ENCODE data around the gene USP4.
A peak's percentile ranks its signal among the peaks of the same experiment; 100 is the strongest.
"Not testable (repeated sequence)": the region's sequence is repeated elsewhere in the genome, so short reads cannot be mapped to it uniquely, and the experiment has no call there.

The USP4 gene

DNA sequence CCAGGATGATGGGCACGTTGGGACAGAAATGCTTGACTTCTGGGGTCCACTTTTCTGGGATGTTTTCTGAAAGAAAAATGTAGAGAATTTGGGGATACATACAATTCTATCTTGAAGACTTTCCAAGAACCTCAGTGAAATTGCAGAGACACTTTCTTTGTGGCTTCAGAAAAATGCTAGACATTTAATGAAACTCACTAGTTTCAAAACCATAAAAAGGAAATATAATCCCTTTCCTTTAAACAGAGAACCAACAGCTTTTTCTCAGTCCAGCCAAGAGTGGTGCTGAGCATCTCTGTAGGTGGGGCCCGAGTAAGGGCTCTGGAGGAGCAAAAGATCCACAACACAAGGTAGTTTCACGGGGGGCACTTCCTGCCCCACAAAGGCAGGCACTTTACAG is 22.7 kb upstream of the USP4 start:
- Histone ChIP-seq H3K27me3 (replicated peaks in 2 of 5; ENCODE audit: control insufficient read depth in 4 of 5, insufficient read depth in 5 of 5, low read length in 4 of 5) (no peaks in the 10 kb centered on the region), H3K9me3 (ENCODE audit: control extremely low read depth in 1 of 5, control insufficient read depth in 4 of 5, insufficient read depth in 2 of 5, low read depth in 1 of 5, low read length in 4 of 5) (no peaks in the 10 kb centered on the region), H3K27ac (ENCODE audit: insufficient read depth in 1 of 2, low read depth in 1 of 2, low read length in 2 of 2, poor library complexity in 1 of 2, severe bottlenecking in 2 of 2) (peak overlapping the region in 1 of 2 experiments; percentile 34), H3K4me3 (ENCODE audit: control insufficient read depth in 1 of 7, extremely low read depth in 1 of 7, insufficient read depth in 4 of 7, low read depth in 2 of 7, low read length in 6 of 7) (no peak overlapping the region), H3K36me3 (ENCODE audit: control insufficient read depth in 4 of 4, insufficient read depth in 4 of 4, low read length in 3 of 4) (peaks cover 5 to 67% (median 54%) of the 10 kb centered on the region in 4 experiments), H3K4me1 (ENCODE audit: control extremely low read depth in 1 of 4, control insufficient read depth in 4 of 4, insufficient read depth in 4 of 4, low read length in 3 of 4) (peaks cover 4 to 22% (median 12%) of the 10 kb centered on the region in 4 experiments)
- POLR2A ChIA-PET, result interaction anchor here (1.2 kb wide), 1 partner anchor 22 kb away, joined by 3 read pairs; the partner anchor contains the start of gene USP4
- no peak for DNase-seq
- WGBS (ENCODE audit: insufficient coverage), result no CpG with 5 or more reads among the region's 3 CpGs
- CTCF ChIA-PET, result interaction anchor here (1.3 to 9.3 kb wide), 3 partner anchors 23 to 87 kb away, joined by 4 to 50 read pairs (median 9); partner anchors contain the start of gene USP4

DNA sequence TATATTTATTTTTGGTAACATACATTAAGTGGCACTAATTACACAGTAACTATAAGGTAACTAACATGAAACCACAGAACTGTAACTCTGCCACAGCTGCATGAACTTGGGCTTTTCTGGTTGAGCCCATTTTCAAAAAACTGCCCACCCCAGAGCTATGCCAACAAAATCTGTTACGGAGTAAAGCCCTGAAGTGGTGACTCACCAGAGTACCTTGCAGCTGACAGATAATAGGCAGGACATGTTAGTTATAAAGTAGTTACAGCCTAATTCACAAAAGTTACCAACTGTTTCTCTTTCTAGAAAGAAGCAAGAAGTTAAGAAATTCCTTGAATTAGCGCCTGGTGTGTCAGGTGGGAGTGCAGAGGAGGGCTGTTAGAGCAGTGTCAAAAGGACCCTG is 19.8 kb upstream of the USP4 start:
- ChIA-PET CTCF (interaction anchor here (1.0 to 9.3 kb wide), 9 partner anchors 9 to 88 kb away, joined by 3 to 50 read pairs (median 3); partner anchors contain the start of gene USP4), POLR2A (interaction anchor here (0.6 to 4.7 kb wide), 2 partner anchors 18 to 19 kb away, joined by 3 to 51 read pairs; partner anchors contain the start of gene USP4)
- peaks cover 3 to 61% (median 49%) of the 10 kb centered on the region in 4 experiments for H3K36me3 ChIP-seq (ENCODE audit: control insufficient read depth in 4 of 4, insufficient read depth in 4 of 4, low read length in 3 of 4)
- WGBS (ENCODE audit: insufficient coverage), result 100% methylated on average over 1 of the region's 2 CpGs
- H3K9me3 ChIP-seq (ENCODE audit: control extremely low read depth in 1 of 5, control insufficient read depth in 4 of 5, insufficient read depth in 2 of 5, low read depth in 1 of 5, low read length in 4 of 5), result no peaks in the 10 kb centered on the region
- peaks cover 13 to 42% (median 33%) of the 10 kb centered on the region in 4 experiments for H3K4me1 ChIP-seq (ENCODE audit: control extremely low read depth in 1 of 4, control insufficient read depth in 4 of 4, insufficient read depth in 4 of 4, low read length in 3 of 4)
- H3K4me3 ChIP-seq (ENCODE audit: control insufficient read depth in 1 of 7, extremely low read depth in 1 of 7, insufficient read depth in 4 of 7, low read depth in 2 of 7, low read length in 6 of 7), result no peak overlapping the region
- H3K27ac ChIP-seq (ENCODE audit: insufficient read depth in 1 of 2, low read depth in 1 of 2, low read length in 2 of 2, poor library complexity in 1 of 2, severe bottlenecking in 2 of 2), result no peak overlapping the region
- DNase-seq, result peak in 2 of 3 donors; percentile 35 to 55
- no peaks in the 10 kb centered on the region for H3K27me3 ChIP-seq (replicated peaks in 2 of 5; ENCODE audit: control insufficient read depth in 4 of 5, insufficient read depth in 5 of 5, low read length in 4 of 5)

DNA sequence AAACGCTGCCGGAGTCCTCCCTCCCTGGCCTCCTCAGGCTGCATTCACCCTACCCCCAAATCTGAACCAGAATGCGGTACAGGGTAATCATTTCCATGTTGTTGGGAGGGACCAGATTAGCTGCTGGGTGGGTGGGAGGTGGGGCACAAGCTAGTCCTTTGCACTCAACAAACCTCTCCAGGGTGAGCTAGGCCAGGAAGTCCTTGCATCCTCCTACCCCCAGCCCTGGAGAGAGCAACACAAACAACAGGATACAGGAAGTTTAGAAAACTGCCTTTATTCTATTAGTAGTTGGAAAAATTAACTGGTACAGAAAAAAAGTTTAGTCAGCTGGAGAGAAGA is 19.0 kb upstream of the USP4 start:
- Histone ChIP-seq H3K4me3 (ENCODE audit: control insufficient read depth in 1 of 7, extremely low read depth in 1 of 7, insufficient read depth in 4 of 7, low read depth in 2 of 7, low read length in 6 of 7) (peak overlapping the region in 6 of 7 experiments; percentile 64 to 96 (median 87)), H3K27ac (ENCODE audit: insufficient read depth in 1 of 2, low read depth in 1 of 2, low read length in 2 of 2, poor library complexity in 1 of 2, severe bottlenecking in 2 of 2) (peak overlapping the region; percentile 11 to 93), H3K36me3 (ENCODE audit: control insufficient read depth in 4 of 4, insufficient read depth in 4 of 4, low read length in 3 of 4) (peaks cover 3 to 58% (median 48%) of the 10 kb centered on the region in 4 experiments), H3K4me1 (ENCODE audit: control extremely low read depth in 1 of 4, control insufficient read depth in 4 of 4, insufficient read depth in 4 of 4, low read length in 3 of 4) (peaks cover 13 to 42% (median 33%) of the 10 kb centered on the region in 4 experiments), H3K9me3 (ENCODE audit: control extremely low read depth in 1 of 5, control insufficient read depth in 4 of 5, insufficient read depth in 2 of 5, low read depth in 1 of 5, low read length in 4 of 5) (no peaks in the 10 kb centered on the region), H3K27me3 (replicated peaks in 2 of 5; ENCODE audit: control insufficient read depth in 4 of 5, insufficient read depth in 5 of 5, low read length in 4 of 5) (no peaks in the 10 kb centered on the region)
- ChIA-PET CTCF (interaction anchor here (1.0 to 9.3 kb wide), 9 partner anchors 8 to 88 kb away, joined by 3 to 50 read pairs (median 3); partner anchors contain the start of genes AMT and USP4), POLR2A (interaction anchor here (0.6 to 4.7 kb wide), 6 partner anchors 14 to 90 kb away, joined by 3 to 51 read pairs (median 4); partner anchors contain the start of genes RHOA, TCTA and USP4)
- no peak for DNase-seq
- WGBS (ENCODE audit: insufficient coverage), result no CpG with 5 or more reads among the region's 3 CpGs

DNA sequence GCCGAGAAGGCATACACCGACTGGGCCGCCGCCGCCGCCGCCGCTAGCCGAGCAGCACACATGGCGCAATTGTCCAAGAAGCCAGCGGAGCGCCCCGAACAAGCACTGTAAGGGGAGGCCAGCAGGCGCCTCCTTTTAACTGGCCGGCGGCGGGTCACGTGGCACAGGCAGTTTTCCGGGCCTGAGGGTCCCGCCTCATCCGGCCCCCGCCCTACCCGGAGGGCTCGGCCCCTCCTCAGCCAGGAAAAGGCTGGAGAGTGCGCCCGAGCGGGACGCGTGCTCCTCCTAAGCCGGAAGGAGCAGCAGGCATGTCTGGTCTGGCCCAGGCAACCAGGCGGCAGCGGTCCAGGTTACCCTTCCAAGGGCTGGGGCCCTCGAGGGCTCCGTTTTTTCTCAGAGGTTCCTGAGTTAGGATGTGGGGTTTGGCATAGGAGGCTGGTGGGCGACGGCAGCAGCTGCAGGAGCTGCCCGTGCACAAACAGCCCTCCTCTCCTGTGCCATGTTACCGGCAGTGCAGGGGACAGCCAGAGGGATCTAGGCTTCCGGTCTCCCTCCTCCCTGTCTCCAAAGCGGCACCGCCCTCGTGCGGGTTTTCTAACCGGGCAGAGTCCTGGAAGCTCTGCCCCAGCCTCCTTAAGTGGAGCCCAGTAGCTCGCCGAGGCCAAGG is 18.5 kb upstream of the USP4 start, which contains the start of gene GPX1:
TSS of gene GPX1 (minus strand) at position 137 of the 667 bp plus-strand sequence. CDS start at position 62, 75 bp downstream.
- Histone ChIP-seq H3K4me3 (ENCODE audit: control insufficient read depth in 1 of 7, extremely low read depth in 1 of 7, insufficient read depth in 4 of 7, low read depth in 2 of 7, low read length in 6 of 7) (peak within 1 kb of the TSS; percentile 64 to 96 (median 86)), H3K36me3 (ENCODE audit: control insufficient read depth in 4 of 4, insufficient read depth in 4 of 4, low read length in 3 of 4) (peaks cover 3 to 53% (median 45%) of the 10 kb centered on the region in 4 experiments), H3K4me1 (ENCODE audit: control extremely low read depth in 1 of 4, control insufficient read depth in 4 of 4, insufficient read depth in 4 of 4, low read length in 3 of 4) (peaks cover 13 to 42% (median 33%) of the 10 kb centered on the region in 4 experiments), H3K9me3 (ENCODE audit: control extremely low read depth in 1 of 5, control insufficient read depth in 4 of 5, insufficient read depth in 2 of 5, low read depth in 1 of 5, low read length in 4 of 5) (no peaks in the 10 kb centered on the region), H3K27ac (ENCODE audit: insufficient read depth in 1 of 2, low read depth in 1 of 2, low read length in 2 of 2, poor library complexity in 1 of 2, severe bottlenecking in 2 of 2) (peak within 1 kb of the TSS; percentile 92 to 93), H3K27me3 (replicated peaks in 2 of 5; ENCODE audit: control insufficient read depth in 4 of 5, insufficient read depth in 5 of 5, low read length in 4 of 5) (no peaks in the 10 kb centered on the region)
- CTCF ChIA-PET, result interaction anchor here (1.0 to 9.3 kb wide), 10 partner anchors 8 to 89 kb away, joined by 3 to 50 read pairs (median 4); partner anchors contain the start of genes AMT and USP4
- POLR2A ChIA-PET, result interaction anchor here (0.6 to 4.7 kb wide), 6 partner anchors 13 to 91 kb away, joined by 3 to 51 read pairs (median 6); partner anchors contain the start of genes RHOA, TCTA and USP4
- DNase-seq, result peak; percentile 82 to 91 (median 88)
- WGBS (ENCODE audit: insufficient coverage), result 0% methylated on average over 35 of the region's 46 CpGs

DNA sequence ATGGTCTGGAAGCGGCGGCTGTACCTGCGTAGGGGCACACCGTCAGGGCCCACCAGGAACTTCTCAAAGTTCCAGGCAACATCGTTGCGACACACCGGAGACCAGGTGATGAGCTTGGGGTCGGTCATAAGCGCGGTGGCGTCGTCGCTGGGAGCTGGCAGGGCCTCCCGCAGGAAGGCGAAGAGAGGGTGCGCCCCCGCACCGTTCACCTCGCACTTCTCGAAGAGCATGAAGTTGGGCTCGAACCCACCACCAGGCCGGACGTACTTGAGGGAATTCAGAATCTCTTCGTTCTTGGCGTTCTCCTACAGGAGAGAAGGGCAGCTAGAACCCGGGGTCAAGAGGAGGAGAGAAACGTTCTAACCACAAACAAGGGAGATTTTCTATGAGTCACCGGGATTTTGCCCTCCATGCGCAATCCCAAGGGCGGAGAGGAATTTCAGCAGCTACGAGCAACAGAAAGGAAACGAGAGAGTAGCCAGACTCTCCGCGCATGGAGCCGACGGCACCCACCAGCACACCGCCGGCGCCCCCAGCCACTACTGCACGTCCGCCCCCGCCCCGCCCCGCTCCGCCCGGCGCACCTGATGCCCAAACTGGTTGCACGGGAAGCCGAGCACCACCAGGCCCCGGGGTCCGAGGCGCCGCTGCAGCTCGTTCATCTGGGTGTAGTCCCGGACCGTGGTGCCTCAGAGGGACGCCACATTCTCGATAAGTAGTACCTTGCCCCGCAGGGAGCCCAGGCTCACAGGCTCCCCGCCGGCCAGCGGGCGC is 17.8 kb upstream of the USP4 start:
- Histone ChIP-seq H3K4me1 (ENCODE audit: control extremely low read depth in 1 of 4, control insufficient read depth in 4 of 4, insufficient read depth in 4 of 4, low read length in 3 of 4) (peaks cover 18 to 49% (median 39%) of the 10 kb centered on the region in 4 experiments), H3K27ac (ENCODE audit: insufficient read depth in 1 of 2, low read depth in 1 of 2, low read length in 2 of 2, poor library complexity in 1 of 2, severe bottlenecking in 2 of 2) (peak overlapping the region; percentile 92 to 93), H3K4me3 (ENCODE audit: control insufficient read depth in 1 of 7, extremely low read depth in 1 of 7, insufficient read depth in 4 of 7, low read depth in 2 of 7, low read length in 6 of 7) (peak overlapping the region; percentile 64 to 96 (median 86)), H3K36me3 (ENCODE audit: control insufficient read depth in 4 of 4, insufficient read depth in 4 of 4, low read length in 3 of 4) (peaks cover 3 to 48% (median 40%) of the 10 kb centered on the region in 4 experiments)
- ChIA-PET CTCF (interaction anchor here (1.1 to 9.3 kb wide), 5 partner anchors 9 to 65 kb away, joined by 3 to 50 read pairs (median 4); partner anchors contain the start of genes AMT and USP4), POLR2A (interaction anchor here (1.2 to 4.7 kb wide), 4 partner anchors 12 to 54 kb away, joined by 5 to 51 read pairs (median 12); partner anchors contain the start of genes RHOA, TCTA and USP4)
- H3K9me3 ChIP-seq (ENCODE audit: control extremely low read depth in 1 of 5, control insufficient read depth in 4 of 5, insufficient read depth in 2 of 5, low read depth in 1 of 5, low read length in 4 of 5); H3K27me3 ChIP-seq (replicated peaks in 2 of 5; ENCODE audit: control insufficient read depth in 4 of 5, insufficient read depth in 5 of 5, low read length in 4 of 5): not testable (repeated sequence)
- WGBS (ENCODE audit: insufficient coverage), result 0% methylated on average over 44 of the region's 63 CpGs
- peak in 2 of 3 donors; percentile 49 to 52 for DNase-seq

DNA sequence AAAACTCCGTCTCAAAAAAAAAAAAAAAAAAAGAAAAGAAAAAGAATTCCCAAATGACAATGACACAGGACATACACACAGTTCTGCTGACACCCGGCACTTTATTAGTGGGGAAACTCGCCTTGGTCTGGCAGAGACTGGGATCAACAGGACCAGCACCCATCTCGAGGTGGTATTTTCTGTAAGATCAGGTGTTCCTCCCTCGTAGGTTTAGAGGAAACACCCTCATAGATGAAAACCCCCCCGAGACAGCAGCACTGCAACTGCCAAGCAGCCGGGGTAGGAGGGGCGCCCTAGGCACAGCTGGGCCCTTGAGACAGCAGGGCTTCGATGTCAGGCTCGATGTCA is 17.2 kb upstream of the USP4 start:
- H3K27me3 ChIP-seq (replicated peaks in 2 of 5; ENCODE audit: control insufficient read depth in 4 of 5, insufficient read depth in 5 of 5, low read length in 4 of 5); H3K9me3 ChIP-seq (ENCODE audit: control extremely low read depth in 1 of 5, control insufficient read depth in 4 of 5, insufficient read depth in 2 of 5, low read depth in 1 of 5, low read length in 4 of 5): not testable (repeated sequence)
- DNase-seq, result peak in 2 of 3 donors; percentile 49 to 56
- H3K4me1 ChIP-seq (ENCODE audit: control extremely low read depth in 1 of 4, control insufficient read depth in 4 of 4, insufficient read depth in 4 of 4, low read length in 3 of 4), result peaks cover 24 to 54% (median 44%) of the 10 kb centered on the region in 4 experiments
- H3K4me3 ChIP-seq (ENCODE audit: control insufficient read depth in 1 of 7, extremely low read depth in 1 of 7, insufficient read depth in 4 of 7, low read depth in 2 of 7, low read length in 6 of 7), result peak overlapping the region; percentile 38 to 96 (median 86)
- ChIA-PET POLR2A (interaction anchor here (1.2 to 4.7 kb wide), 3 partner anchors 12 to 17 kb away, joined by 5 to 51 read pairs (median 18); partner anchors contain the start of gene USP4), CTCF (interaction anchor here (1.1 to 9.3 kb wide), 4 partner anchors 9 to 18 kb away, joined by 3 to 50 read pairs (median 4); partner anchors contain the start of gene USP4)
- H3K27ac ChIP-seq (ENCODE audit: insufficient read depth in 1 of 2, low read depth in 1 of 2, low read length in 2 of 2, poor library complexity in 1 of 2, severe bottlenecking in 2 of 2), result peak overlapping the region; percentile 92 to 93
- H3K36me3 ChIP-seq (ENCODE audit: control insufficient read depth in 4 of 4, insufficient read depth in 4 of 4, low read length in 3 of 4), result peaks cover 3 to 42% (median 34%) of the 10 kb centered on the region in 4 experiments
- WGBS (ENCODE audit: insufficient coverage), result 60% methylated on average over 1 of the region's 10 CpGs

All from common myeloid progenitor, CD34-positive (primary cell).